ENCODE measurements around the gene GSTM3.
"Not testable (repeated sequence)": the region's sequence is repeated elsewhere in the genome, so short reads cannot be mapped to it uniquely, and the experiment has no call there.

Gene GSTM3

GRCh38 chr1:109761227-109762038, 20.6 kb upstream of the GSTM3 start:
- DNase-seq, result no peak

GRCh38 chr1:109760581-109761226, 19.9 kb upstream of the GSTM3 start:
- no peak for DNase-seq

GRCh38 chr1:109759513-109760334, 18.9 kb upstream of the GSTM3 start:
- DNase-seq, result no peak

GRCh38 chr1:109757936-109758786, 17.3 kb upstream of the GSTM3 start:
- DNase-seq, result no peak

- DNase-seq, result no peak
Measured at GRCh38 chr1:109756848-109757521, 16.1 kb upstream of the GSTM3 start.

- DNase-seq, result not testable (repeated sequence)
Measured at GRCh38 chr1:109756325-109756724, 15.5 kb upstream of the GSTM3 start.

GRCh38 chr1:109754738-109755137, 13.9 kb upstream of the GSTM3 start:
- no peak for DNase-seq

- DNase-seq, result no peak
Measured at GRCh38 chr1:109751531-109752260, 10.9 kb upstream of the GSTM3 start.

- DNase-seq, result no peak
Measured at GRCh38 chr1:109750920-109751319, 10.1 kb upstream of the GSTM3 start.

- no peak for DNase-seq
Measured at GRCh38 chr1:109750241-109750882, 9.5 kb upstream of the GSTM3 start.

GRCh38 chr1:109749221-109749620, 8.4 kb upstream of the GSTM3 start:
- DNase-seq, result no peak

- DNase-seq, result not testable (repeated sequence)
Measured at GRCh38 chr1:109748311-109748710, 7.5 kb upstream of the GSTM3 start.

GRCh38 chr1:109739738-109740614, 862 bp downstream of the GSTM3 start:
- peak; percentile 52 for DNase-seq

- DNase-seq, result no peak
Measured at GRCh38 chr1:109733236-109733870, 7.5 kb downstream of the GSTM3 start.

- no peak for DNase-seq
Measured at GRCh38 chr1:109732390-109732881, 8.4 kb downstream of the GSTM3 start.

GRCh38 chr1:109730666-109731065, 10.2 kb downstream of the GSTM3 start:
- DNase-seq, result no peak

GRCh38 chr1:109728870-109729269, 12.0 kb downstream of the GSTM3 start:
- DNase-seq, result no peak

GRCh38 chr1:109726728-109727373, 14.0 kb downstream of the GSTM3 start:
- DNase-seq, result no peak

Data from NCI-H748 treated with DMSO at 0.1 percent for 48 hours (cell line).